Measurements from ENCODE around the gene SNX18. TPM values are rescaled to one million over a fixed set of nuclear protein-coding genes. Genes with fewer than 3 reads are reported as not detected.

The SNX18 gene
- polyA plus RNA-seq, 1 donor from 2014 or later = 7.9 TPM

DNA sequence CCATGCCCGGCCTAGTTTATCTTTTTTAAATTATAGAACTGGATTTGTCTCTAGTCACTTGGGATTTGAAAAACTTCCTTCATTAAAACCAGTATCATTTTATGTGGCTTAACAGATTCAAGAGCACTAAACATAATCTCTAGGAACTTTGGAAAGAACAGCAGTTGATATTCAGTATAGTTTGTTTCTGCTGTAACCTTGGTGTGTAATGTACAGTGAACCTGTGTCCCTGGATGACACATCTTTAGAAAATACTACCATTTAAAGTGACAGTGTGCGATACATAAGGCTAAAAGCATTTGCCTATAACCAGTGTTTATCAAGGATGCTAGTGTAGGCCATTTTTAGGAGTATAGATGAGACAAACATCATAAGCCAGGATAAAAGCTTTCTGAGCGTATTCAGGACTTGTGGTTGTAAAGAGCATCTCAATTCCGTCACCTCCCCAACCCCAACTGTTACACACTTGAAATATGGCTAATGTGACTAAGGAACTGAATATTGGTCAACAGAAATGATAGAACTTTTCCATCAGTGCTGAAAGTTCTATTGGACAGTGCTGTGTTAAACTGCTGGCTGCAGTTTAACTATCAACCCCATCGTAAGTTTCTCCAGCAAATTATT is 4.4 kb downstream of the SNX18 start:
- peaks cover 84% of the 10 kb centered on the region for H3K79me2 ChIP-seq (replicated peaks; ENCODE audit: insufficient read depth, low read length)
- H3K9me2 ChIP-seq (ENCODE audit: insufficient read depth, low read length) = no peaks in the 10 kb centered on the region
- H3K4me2 ChIP-seq (ENCODE audit: low read length) = no peak overlapping the region
- no peaks in the 10 kb centered on the region for H3K36me3 ChIP-seq (ENCODE audit: insufficient read depth, low read length)
- peak overlapping the region; percentile 87 for H3K4me3 ChIP-seq (ENCODE audit: low read length)
- no peaks in the 10 kb centered on the region for H3K27me3 ChIP-seq (ENCODE audit: insufficient read depth, low read depth, low read length)
- no peak overlapping the region for H3K27ac ChIP-seq (ENCODE audit: low read length)
- TF ChIP-seq EZH2 (IDR thresholded peaks at IDR 0.05; ENCODE audit: borderline replicate concordance, insufficient read depth, low read length, poor library complexity, severe bottlenecking) (no peak), TAF1 (IDR thresholded peaks at IDR 0.05; ENCODE audit: low read depth) (no peak), SMC3 (conservative IDR thresholded peaks at IDR 0.05; ENCODE audit: poor library complexity) (no peak), EP300 (conservative IDR thresholded peaks at IDR 0.05; ENCODE audit: poor library complexity, severe bottlenecking) (no peak), RAD21 (conservative IDR thresholded peaks at IDR 0.05) (no peak), POLR2AphosphoS5 (IDR thresholded peaks at IDR 0.05) (no peak)
- TF ChIP-seq, protein P1, sequence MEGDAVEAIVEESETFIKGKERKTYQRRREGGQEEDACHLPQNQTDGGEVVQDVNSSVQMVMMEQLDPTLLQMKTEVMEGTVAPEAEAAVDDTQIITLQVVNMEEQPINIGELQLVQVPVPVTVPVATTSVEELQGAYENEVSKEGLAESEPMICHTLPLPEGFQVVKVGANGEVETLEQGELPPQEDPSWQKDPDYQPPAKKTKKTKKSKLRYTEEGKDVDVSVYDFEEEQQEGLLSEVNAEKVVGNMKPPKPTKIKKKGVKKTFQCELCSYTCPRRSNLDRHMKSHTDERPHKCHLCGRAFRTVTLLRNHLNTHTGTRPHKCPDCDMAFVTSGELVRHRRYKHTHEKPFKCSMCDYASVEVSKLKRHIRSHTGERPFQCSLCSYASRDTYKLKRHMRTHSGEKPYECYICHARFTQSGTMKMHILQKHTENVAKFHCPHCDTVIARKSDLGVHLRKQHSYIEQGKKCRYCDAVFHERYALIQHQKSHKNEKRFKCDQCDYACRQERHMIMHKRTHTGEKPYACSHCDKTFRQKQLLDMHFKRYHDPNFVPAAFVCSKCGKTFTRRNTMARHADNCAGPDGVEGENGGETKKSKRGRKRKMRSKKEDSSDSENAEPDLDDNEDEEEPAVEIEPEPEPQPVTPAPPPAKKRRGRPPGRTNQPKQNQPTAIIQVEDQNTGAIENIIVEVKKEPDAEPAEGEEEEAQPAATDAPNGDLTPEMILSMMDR (IDR thresholded peaks at IDR 0.05; ENCODE audit: poor library complexity, severe bottlenecking) = no peak
- H3K9me3 ChIP-seq (ENCODE audit: low read length) = no peaks in the 10 kb centered on the region
- no peak overlapping the region for H2AFZ ChIP-seq (ENCODE audit: low read depth, low read length)
- H3K9ac ChIP-seq (ENCODE audit: low read length) = no peak overlapping the region
- no peaks in the 10 kb centered on the region for H3F3A ChIP-seq (ENCODE audit: insufficient read depth, low read length, poor library complexity, severe bottlenecking)
- no peaks in the 10 kb centered on the region for H4K20me1 ChIP-seq (ENCODE audit: insufficient read depth)

DNA sequence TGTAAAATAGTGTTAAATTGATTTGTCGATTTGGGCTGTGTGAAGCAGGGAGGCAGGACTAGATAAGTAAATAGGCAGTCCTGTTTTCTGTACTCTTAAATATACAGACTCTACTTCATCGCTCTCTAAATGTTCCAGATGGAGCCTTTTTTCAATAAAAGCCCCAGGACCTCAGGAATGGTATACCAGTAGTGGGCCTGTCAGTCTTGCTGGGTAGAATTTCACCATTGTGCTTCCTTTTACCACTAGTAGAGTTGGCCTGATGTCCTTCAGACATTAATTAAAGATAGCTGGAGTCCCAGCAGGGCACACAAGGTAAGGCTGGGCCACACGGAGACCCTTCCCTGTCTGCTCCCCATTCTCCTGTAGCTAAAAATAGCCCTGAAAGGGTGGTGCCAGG is 6.0 kb downstream of the SNX18 start:
- Histone ChIP-seq H3K9ac (ENCODE audit: low read length) (no peak overlapping the region), H3K9me3 (ENCODE audit: low read length) (no peaks in the 10 kb centered on the region), H3K4me2 (ENCODE audit: low read length) (no peak overlapping the region), H3K27ac (ENCODE audit: low read length) (no peak overlapping the region), H3K79me2 (replicated peaks; ENCODE audit: insufficient read depth, low read length) (peaks cover 96% of the 10 kb centered on the region), H3K36me3 (ENCODE audit: insufficient read depth, low read length) (no peaks in the 10 kb centered on the region), H3K9me2 (ENCODE audit: insufficient read depth, low read length) (no peaks in the 10 kb centered on the region), H3K27me3 (ENCODE audit: insufficient read depth, low read depth, low read length) (no peaks in the 10 kb centered on the region), H3F3A (ENCODE audit: insufficient read depth, low read length, poor library complexity, severe bottlenecking) (no peaks in the 10 kb centered on the region), H4K20me1 (ENCODE audit: insufficient read depth) (no peaks in the 10 kb centered on the region), H2AFZ (ENCODE audit: low read depth, low read length) (no peak overlapping the region), H3K4me3 (ENCODE audit: low read length) (no peak overlapping the region)
- TF ChIP-seq POLR2AphosphoS5 (IDR thresholded peaks at IDR 0.05) (no peak), MXI1 (conservative IDR thresholded peaks at IDR 0.05; ENCODE audit: poor library complexity, severe bottlenecking) (no peak), RAD21 (conservative IDR thresholded peaks at IDR 0.05) (no peak), EZH2 (IDR thresholded peaks at IDR 0.05; ENCODE audit: borderline replicate concordance, insufficient read depth, low read length, poor library complexity, severe bottlenecking) (no peak), TAF1 (IDR thresholded peaks at IDR 0.05; ENCODE audit: low read depth) (no peak), SMC3 (conservative IDR thresholded peaks at IDR 0.05; ENCODE audit: poor library complexity) (no peak), EP300 (conservative IDR thresholded peaks at IDR 0.05; ENCODE audit: poor library complexity, severe bottlenecking) (no peak)
- TF ChIP-seq, protein P1 (IDR thresholded peaks at IDR 0.05; ENCODE audit: poor library complexity, severe bottlenecking) = no peak
- TF ChIP-seq, protein P2, sequence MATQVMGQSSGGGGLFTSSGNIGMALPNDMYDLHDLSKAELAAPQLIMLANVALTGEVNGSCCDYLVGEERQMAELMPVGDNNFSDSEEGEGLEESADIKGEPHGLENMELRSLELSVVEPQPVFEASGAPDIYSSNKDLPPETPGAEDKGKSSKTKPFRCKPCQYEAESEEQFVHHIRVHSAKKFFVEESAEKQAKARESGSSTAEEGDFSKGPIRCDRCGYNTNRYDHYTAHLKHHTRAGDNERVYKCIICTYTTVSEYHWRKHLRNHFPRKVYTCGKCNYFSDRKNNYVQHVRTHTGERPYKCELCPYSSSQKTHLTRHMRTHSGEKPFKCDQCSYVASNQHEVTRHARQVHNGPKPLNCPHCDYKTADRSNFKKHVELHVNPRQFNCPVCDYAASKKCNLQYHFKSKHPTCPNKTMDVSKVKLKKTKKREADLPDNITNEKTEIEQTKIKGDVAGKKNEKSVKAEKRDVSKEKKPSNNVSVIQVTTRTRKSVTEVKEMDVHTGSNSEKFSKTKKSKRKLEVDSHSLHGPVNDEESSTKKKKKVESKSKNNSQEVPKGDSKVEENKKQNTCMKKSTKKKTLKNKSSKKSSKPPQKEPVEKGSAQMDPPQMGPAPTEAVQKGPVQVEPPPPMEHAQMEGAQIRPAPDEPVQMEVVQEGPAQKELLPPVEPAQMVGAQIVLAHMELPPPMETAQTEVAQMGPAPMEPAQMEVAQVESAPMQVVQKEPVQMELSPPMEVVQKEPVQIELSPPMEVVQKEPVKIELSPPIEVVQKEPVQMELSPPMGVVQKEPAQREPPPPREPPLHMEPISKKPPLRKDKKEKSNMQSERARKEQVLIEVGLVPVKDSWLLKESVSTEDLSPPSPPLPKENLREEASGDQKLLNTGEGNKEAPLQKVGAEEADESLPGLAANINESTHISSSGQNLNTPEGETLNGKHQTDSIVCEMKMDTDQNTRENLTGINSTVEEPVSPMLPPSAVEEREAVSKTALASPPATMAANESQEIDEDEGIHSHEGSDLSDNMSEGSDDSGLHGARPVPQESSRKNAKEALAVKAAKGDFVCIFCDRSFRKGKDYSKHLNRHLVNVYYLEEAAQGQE (IDR thresholded peaks at IDR 0.05; ENCODE audit: borderline replicate concordance) = no peak
